DOHH2 (cell line): ENCODE results near the gene EVA1C.
"Not testable (repeated sequence)": the region's sequence is repeated elsewhere in the genome, so short reads cannot be mapped to it uniquely, and the experiment has no call there.

Experiments used
- H3F3A ChIP-seq: fragments of 200-600 bp; sonication (generic), shearing (Covaris generic); 2 replicates; pipeline ENCODE4 v1.6.0; 2016; ENCODE audit warnings: antibody characterized with exemption, mild to moderate bottlenecking; ENCODE audit not compliant: control insufficient read depth, insufficient read depth
- H3K27ac ChIP-seq: fragments of 200-600 bp; sonication (generic); 2 replicates; pipeline ENCODE4 v1.5.1; 2014; ENCODE audit warnings: low read depth, mild to moderate bottlenecking, low read length, moderate library complexity
- H3K27me3 ChIP-seq: fragments of 200-600 bp; sonication (generic); 2 replicates; pipeline ENCODE4 v1.6.1; 2014; ENCODE audit warnings: mild to moderate bottlenecking, low read length, mixed read lengths; ENCODE audit not compliant: control insufficient read depth
- H3K36me3 ChIP-seq: fragments of 200-600 bp; sonication (generic); 2 replicates; pipeline ENCODE4 v1.6.1; 2014; ENCODE audit warnings: mild to moderate bottlenecking, low read length, moderate library complexity, mixed read lengths; ENCODE audit not compliant: control insufficient read depth
- H3K4me1 ChIP-seq: fragments of 200-600 bp; sonication (generic); 2 replicates; pipeline ENCODE4 v1.6.1; 2014; ENCODE audit warnings: mild to moderate bottlenecking, low read length, mixed read lengths; ENCODE audit not compliant: control insufficient read depth
- H3K4me2 ChIP-seq: fragments of 200-600 bp; sonication (generic); 2 replicates; pipeline ENCODE4 v1.6.0; 2014; ENCODE audit warnings: mild to moderate bottlenecking, low read length, moderate library complexity
- H3K4me3 ChIP-seq: fragments of 200-600 bp; sonication (generic); 2 replicates; pipeline ENCODE4 v1.5.1; 2014; ENCODE audit warnings: mild to moderate bottlenecking, low read length, mixed read lengths
- H3K79me2 ChIP-seq: fragments of 200-600 bp; sonication (generic); 2 replicates; pipeline ENCODE4 v1.6.1; 2014; ENCODE audit warnings: mild to moderate bottlenecking, low read length, mixed read lengths; ENCODE audit not compliant: control insufficient read depth
- H3K9me2 ChIP-seq: fragments of 200-600 bp; sonication (generic); replicated peaks from 2 replicates; pipeline ENCODE4 v1.6.1; 2014; ENCODE audit warnings: mild to moderate bottlenecking, low read length, mixed read lengths; ENCODE audit not compliant: control insufficient read depth
- H3K9me3 ChIP-seq: fragments of 200-600 bp; sonication (generic); 2 replicates; pipeline ENCODE4 v1.6.1; 2014; ENCODE audit warnings: antibody characterized with exemption, low read length, mixed read lengths; ENCODE audit not compliant: control insufficient read depth, insufficient read depth
- H4K20me1 ChIP-seq: fragments of 200-600 bp; sonication (generic); 2 replicates; pipeline ENCODE4 v1.6.0; 2014; ENCODE audit warnings: low read depth, mild to moderate bottlenecking, antibody characterized with exemption, low read length, moderate library complexity; ENCODE audit not compliant: control insufficient read depth, insufficient read depth
- EZH2phosphoT487 ChIP-seq: fragments of 200-600 bp; sonication (generic); IDR thresholded peaks from 2 replicates; pipeline ENCODE4 v1.6.1; 2017; ENCODE audit warnings: borderline replicate concordance, mild to moderate bottlenecking, antibody characterized with exemption, low read length, moderate library complexity, mixed read lengths
- TF ChIP-seq, protein P1 (sequence below): fragments of 200-600 bp; sonication (generic); IDR thresholded peaks from one replicate; pipeline ENCODE4 v1.5.1; 2014; ENCODE audit warnings: antibody characterized with exemption, mild to moderate bottlenecking, low read depth, low read length; ENCODE audit not compliant: poor library complexity, severe bottlenecking

EVA1C gene

DNA sequence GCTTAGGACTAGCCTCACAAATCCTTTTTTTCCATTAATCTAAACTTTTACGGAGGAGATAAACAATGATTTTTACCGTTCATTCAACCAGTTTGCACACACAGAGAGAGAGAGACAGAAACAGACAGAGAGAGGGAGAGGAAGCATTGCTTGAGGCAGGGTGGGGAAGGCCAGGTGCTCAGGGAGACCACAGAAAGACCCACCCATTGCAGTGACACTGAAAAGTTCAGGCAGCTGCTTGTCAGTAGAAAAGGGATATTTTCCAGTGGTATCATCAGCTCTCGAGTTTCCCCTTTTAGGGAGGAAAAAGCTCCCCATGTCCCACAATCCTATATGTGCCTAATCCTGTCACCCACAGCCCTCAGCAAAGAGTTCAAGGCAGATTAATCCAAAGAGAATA, 145.6 kb downstream of the EVA1C start:
- Histone ChIP-seq H3K4me3 (no peak overlapping the region), H3K27me3 (peaks cover 5% of the 10 kb centered on the region), H3K36me3 (no peaks in the 10 kb centered on the region), H3K4me2 (no peak overlapping the region), H3K4me1 (no peaks in the 10 kb centered on the region), H3K27ac (no peak overlapping the region), H3K9me3 (no peaks in the 10 kb centered on the region), H3F3A (no peaks in the 10 kb centered on the region), H3K9me2 (no peaks in the 10 kb centered on the region), H4K20me1 (no peaks in the 10 kb centered on the region), H3K79me2 (no peaks in the 10 kb centered on the region)
- TF ChIP-seq EZH2phosphoT487 = no peak
- TF ChIP-seq, protein P1, sequence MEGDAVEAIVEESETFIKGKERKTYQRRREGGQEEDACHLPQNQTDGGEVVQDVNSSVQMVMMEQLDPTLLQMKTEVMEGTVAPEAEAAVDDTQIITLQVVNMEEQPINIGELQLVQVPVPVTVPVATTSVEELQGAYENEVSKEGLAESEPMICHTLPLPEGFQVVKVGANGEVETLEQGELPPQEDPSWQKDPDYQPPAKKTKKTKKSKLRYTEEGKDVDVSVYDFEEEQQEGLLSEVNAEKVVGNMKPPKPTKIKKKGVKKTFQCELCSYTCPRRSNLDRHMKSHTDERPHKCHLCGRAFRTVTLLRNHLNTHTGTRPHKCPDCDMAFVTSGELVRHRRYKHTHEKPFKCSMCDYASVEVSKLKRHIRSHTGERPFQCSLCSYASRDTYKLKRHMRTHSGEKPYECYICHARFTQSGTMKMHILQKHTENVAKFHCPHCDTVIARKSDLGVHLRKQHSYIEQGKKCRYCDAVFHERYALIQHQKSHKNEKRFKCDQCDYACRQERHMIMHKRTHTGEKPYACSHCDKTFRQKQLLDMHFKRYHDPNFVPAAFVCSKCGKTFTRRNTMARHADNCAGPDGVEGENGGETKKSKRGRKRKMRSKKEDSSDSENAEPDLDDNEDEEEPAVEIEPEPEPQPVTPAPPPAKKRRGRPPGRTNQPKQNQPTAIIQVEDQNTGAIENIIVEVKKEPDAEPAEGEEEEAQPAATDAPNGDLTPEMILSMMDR = no peak

DNA sequence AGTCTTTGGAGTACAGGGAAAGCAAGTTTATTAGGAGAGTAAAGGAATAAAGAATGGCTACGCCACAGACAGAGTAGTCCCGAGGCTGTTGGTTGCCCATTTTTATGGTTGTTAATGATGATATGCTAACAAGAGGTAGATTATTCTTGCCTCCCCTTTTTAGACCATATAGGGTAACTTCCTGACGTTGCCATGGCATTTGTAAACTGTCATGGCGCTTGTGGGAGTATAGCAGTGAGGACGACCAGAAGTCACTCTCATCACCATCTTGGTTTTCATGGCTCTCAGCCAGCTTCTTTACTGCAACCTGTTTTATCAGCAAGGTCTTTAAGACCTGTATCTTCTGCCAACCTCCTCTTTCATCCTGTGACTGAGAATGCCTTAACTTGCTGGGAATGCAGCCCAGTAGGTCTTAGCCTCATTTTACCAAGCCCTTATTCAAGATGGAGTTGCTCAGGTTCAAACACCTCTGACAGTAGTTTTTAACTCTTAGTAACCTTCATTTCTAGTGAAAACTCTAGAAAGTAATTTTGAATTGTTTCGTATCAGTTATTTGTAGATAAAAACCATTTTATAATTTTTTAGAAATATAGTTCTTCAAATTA, 146.6 kb downstream of the EVA1C start:
- H3K36me3 ChIP-seq = no peaks in the 10 kb centered on the region
- no peaks in the 10 kb centered on the region for H3K4me1 ChIP-seq
- H3K9me2 ChIP-seq = no peaks in the 10 kb centered on the region
- no peak overlapping the region for H3K4me3 ChIP-seq
- no peak for TF ChIP-seq EZH2phosphoT487
- TF ChIP-seq, protein P1 = no peak
- H3K27me3 ChIP-seq = peaks cover 5% of the 10 kb centered on the region
- H3K9me3 ChIP-seq = no peaks in the 10 kb centered on the region
- no peaks in the 10 kb centered on the region for H3K79me2 ChIP-seq
- no peak overlapping the region for H3K27ac ChIP-seq
- no peak overlapping the region for H3K4me2 ChIP-seq
- H3F3A ChIP-seq = no peaks in the 10 kb centered on the region
- no peaks in the 10 kb centered on the region for H4K20me1 ChIP-seq

GRCh38 chr21:32560896-32561295, 148.4 kb downstream of the EVA1C start:
- Histone ChIP-seq H3F3A (no peaks in the 10 kb centered on the region), H3K4me3 (no peak overlapping the region), H3K9me2 (no peaks in the 10 kb centered on the region), H3K27me3 (peaks cover 5% of the 10 kb centered on the region), H3K36me3 (no peaks in the 10 kb centered on the region), H3K79me2 (no peaks in the 10 kb centered on the region), H3K4me2 (no peak overlapping the region), H3K4me1 (no peaks in the 10 kb centered on the region), H3K9me3 (no peaks in the 10 kb centered on the region), H4K20me1 (no peaks in the 10 kb centered on the region), H3K27ac (no peak overlapping the region)
- TF ChIP-seq EZH2phosphoT487 = no peak
- TF ChIP-seq, protein P1 = no peak

DNA sequence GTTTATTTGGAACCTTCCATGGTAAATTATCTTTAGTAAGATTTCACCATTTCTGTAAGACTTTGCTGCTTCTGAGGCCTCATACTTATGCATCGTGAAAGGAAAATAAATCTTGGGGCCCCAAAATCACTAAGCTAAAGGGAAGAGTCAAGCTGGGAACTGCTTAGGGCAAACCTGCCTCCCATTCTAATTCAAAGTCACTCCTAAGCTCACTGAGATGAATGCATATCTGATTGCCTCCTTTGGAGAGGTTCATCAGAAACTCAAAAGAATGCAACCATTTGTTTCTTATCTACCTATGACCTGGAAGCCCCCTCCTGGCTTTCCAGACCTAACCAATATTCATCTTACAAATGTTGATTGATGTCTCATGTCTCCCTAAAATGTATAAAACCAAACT, 149.0 kb downstream of the EVA1C start:
- not testable (repeated sequence) for H3K4me2 ChIP-seq, H3K36me3 ChIP-seq, H3K9me3 ChIP-seq, H3K4me1 ChIP-seq, H3K27ac ChIP-seq, H3K9me2 ChIP-seq, H4K20me1 ChIP-seq, H3K79me2 ChIP-seq, H3F3A ChIP-seq, H3K27me3 ChIP-seq, H3K4me3 ChIP-seq
